SK-N-SH (cell line): Measurements from ENCODE around the gene NTN5.

Experiments
- GABPA ChIP-seq: IDR thresholded peaks from 2 replicates; pipeline ENCODE4 v1.4.0; 2012; ENCODE audit warnings: low read depth, mild to moderate bottlenecking
- YY1 ChIP-seq: IDR thresholded peaks from 2 replicates; pipeline ENCODE4 v1.4.0; 2012; ENCODE audit warnings: low read depth, mild to moderate bottlenecking

GRCh38 chr19:48630296-48631063, 42.3 kb downstream of the NTN5 start:
- TF ChIP-seq GABPA = no peak
- no peak for TF ChIP-seq YY1
